Spinal cord (tissue), 10 donors: ENCODE data around the gene CLMN. TPM values are rescaled to one million over a fixed set of nuclear protein-coding genes. Genes with fewer than 3 reads are reported as not detected.
A peak's percentile ranks its signal among the peaks of the same experiment; 100 is the strongest.

Source experiments
- DNase-seq, 6 donors: peaks; one replicate each; pipeline versions ENCODE4 v3.0.0 to v3.0.0-alpha.2; 2013 to 2015; ENCODE audit warnings: low spot score in 6 of 6, low read depth in 4 of 6
- H3K27ac ChIP-seq: one replicate; pipeline ENCODE4 v1.5.1; 2013; ENCODE audit warnings: low read depth, low read length, control low read depth
- H3K27me3 ChIP-seq: one replicate; pipeline ENCODE4 v1.6.1; 2013; ENCODE audit warnings: low read length; ENCODE audit not compliant: control insufficient read depth, insufficient read depth
- H3K36me3 ChIP-seq: one replicate; pipeline ENCODE4 v1.6.1; 2013; ENCODE audit warnings: low read length; ENCODE audit not compliant: control insufficient read depth, insufficient read depth
- H3K4me1 ChIP-seq: one replicate; pipeline ENCODE4 v1.6.1; 2013; ENCODE audit warnings: low read length; ENCODE audit not compliant: control insufficient read depth, insufficient read depth
- H3K4me3 ChIP-seq: one replicate; pipeline ENCODE4 v1.5.1; 2013; ENCODE audit warnings: low read depth, low read length, control low read depth
- H3K9me3 ChIP-seq: one replicate; pipeline ENCODE4 v1.6.1; 2013; ENCODE audit warnings: low read length; ENCODE audit not compliant: control insufficient read depth, insufficient read depth
- WGBS: methylation state at CpG from one replicate; pipeline ENCODE4 v1.1.5; 2013; ENCODE audit warnings: missing lambda C conversion rate; ENCODE audit not compliant: insufficient coverage; 5-methylcytosine and 5-hydroxymethylcytosine counted together
- polyA plus RNA-seq, 2 donors: library from polyadenylated mRNA; unstranded; fragments of 120-200 nt; gene quantifications; one replicate each; pipeline ENCODE4 v1.2.1, GENCODE V29; 2013; ENCODE audit not compliant: insufficient read length in 2 of 2
- total RNA-seq, 2 donors: library from RNA; depleted of rRNA in 1 of 2; stranded (reverse); fragments of 120-200 nt in 1 of 2; fragments of >200 nt in 1 of 2; gene quantifications; one replicate each; pipeline versions ENCODE4 v1.2.3 to v1.2.4, GENCODE V29; 2013 to 2014
- donor health status: healthy.

The CLMN gene
- total and polyA plus RNA-seq, 4 donors: 4.1 to 18.8 (median 8.6) TPM

DNA sequence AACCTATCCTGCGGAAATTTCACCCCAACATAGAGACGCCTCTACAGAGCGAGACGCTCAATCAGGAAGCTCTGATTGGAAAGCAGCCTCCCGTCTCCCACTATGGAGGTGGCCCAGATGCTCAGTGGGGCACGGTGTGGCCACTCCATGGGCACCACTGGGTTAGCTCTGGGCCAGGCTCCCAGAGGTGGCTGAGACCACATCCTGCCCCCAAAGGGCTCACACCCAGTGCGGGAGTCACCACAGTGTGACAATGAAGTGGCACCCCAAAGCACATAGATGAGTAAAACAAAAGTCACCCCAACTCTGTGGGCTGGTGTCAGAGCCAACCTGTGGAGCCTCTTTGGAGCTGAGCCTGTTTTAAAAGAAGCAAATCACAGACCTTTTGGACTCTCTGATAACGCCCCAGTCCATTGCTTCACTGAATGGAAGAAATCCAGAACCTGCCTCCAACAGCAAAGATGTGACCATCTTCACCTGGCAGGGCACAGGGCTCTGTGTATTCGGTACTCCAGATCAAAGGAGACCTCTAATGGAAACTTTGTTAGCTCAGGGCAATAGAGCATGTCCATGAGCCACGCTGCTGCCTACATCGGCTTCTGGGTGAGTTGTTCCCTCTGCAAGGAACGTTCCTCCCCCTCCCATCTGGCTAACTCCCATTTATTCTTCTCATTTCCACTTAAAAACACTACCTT is 19.6 kb downstream of the CLMN start:
- 87% methylated on average over 12 of the region's 12 CpGs for WGBS
- Histone ChIP-seq H3K36me3 (no peaks in the 10 kb centered on the region), H3K4me1 (peaks cover 18% of the 10 kb centered on the region), H3K9me3 (no peaks in the 10 kb centered on the region), H3K4me3 (no peak overlapping the region), H3K27ac (no peak overlapping the region), H3K27me3 (no peaks in the 10 kb centered on the region)
- DNase-seq: no peak

DNA sequence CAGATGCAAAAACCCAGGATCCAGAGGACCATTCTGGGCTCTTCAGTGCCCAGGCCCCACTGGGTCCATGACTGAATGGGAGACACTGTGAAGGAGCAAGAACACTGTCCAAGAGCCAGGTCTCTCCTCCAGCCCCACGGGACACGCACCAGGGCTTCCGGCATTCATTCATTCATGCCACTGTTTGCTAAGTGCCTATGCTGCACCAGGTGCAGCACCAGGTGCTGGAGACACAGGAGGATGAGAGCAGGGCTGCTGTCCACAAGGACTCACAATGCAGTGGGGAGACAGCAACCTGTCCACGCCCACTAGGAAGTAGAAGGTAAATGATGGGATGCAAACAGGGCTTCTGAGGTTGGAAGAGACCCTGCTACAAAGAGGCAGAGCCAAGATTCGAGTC is 20.4 kb downstream of the CLMN start:
- Histone ChIP-seq H3K27me3 (no peaks in the 10 kb centered on the region), H3K9me3 (no peaks in the 10 kb centered on the region), H3K4me3 (no peak overlapping the region), H3K27ac (no peak overlapping the region), H3K4me1 (peaks cover 18% of the 10 kb centered on the region), H3K36me3 (no peaks in the 10 kb centered on the region)
- WGBS: 92% methylated on average over 5 of the region's 5 CpGs
- no peak for DNase-seq

DNA sequence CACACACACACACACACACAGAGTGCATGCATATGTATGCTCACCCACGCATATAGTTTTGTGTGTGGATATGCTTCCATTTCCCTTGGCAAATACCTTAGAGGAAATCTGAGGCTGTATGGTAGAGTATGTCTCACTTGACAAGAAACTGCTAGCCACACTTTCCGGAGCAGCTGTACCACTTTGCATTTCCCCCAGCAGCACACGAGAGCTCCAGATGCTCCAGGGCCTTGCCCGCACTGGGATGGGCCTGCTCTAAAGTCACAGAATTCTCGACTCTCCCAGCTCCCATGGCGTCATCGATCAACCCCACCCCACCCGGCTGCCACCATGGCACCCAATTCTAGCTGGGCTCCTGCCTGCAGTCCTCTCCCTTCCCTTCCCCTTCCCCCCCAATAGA is 21.9 kb downstream of the CLMN start:
- H3K4me1 ChIP-seq: peaks cover 7% of the 10 kb centered on the region
- H3K36me3 ChIP-seq: no peaks in the 10 kb centered on the region
- H3K27me3 ChIP-seq: no peaks in the 10 kb centered on the region
- H3K27ac ChIP-seq: no peak overlapping the region
- H3K9me3 ChIP-seq: no peaks in the 10 kb centered on the region
- DNase-seq: no peak
- no peak overlapping the region for H3K4me3 ChIP-seq
- 92% methylated on average over 7 of the region's 8 CpGs for WGBS

DNA sequence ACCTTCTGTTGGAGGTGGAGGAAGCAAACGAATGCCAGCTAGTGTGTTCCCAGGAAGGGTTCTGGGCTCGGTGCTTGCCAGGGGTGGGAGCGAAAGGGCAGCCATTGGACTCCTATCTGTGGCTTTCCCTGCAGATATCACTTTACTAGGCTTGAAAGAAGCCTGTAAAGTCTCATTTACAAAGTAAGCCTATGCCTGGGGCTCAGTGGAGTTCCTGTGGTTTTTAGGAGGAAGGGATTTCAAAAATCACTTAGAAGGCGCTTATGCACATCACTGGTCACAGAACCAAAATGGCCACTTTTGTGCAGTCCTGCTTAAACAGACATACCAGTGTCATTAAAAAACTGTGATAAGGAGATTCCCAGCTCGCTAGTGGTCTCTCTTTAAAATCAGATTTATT is 22.7 kb downstream of the CLMN start:
- Histone ChIP-seq H3K36me3 (no peaks in the 10 kb centered on the region), H3K4me3 (no peak overlapping the region), H3K4me1 (peaks cover 12% of the 10 kb centered on the region), H3K27me3 (no peaks in the 10 kb centered on the region), H3K27ac (no peak overlapping the region), H3K9me3 (no peaks in the 10 kb centered on the region)
- WGBS: 98% methylated on average over 4 of the region's 5 CpGs
- DNase-seq: peak in 1 of 6 donors; percentile 33

DNA sequence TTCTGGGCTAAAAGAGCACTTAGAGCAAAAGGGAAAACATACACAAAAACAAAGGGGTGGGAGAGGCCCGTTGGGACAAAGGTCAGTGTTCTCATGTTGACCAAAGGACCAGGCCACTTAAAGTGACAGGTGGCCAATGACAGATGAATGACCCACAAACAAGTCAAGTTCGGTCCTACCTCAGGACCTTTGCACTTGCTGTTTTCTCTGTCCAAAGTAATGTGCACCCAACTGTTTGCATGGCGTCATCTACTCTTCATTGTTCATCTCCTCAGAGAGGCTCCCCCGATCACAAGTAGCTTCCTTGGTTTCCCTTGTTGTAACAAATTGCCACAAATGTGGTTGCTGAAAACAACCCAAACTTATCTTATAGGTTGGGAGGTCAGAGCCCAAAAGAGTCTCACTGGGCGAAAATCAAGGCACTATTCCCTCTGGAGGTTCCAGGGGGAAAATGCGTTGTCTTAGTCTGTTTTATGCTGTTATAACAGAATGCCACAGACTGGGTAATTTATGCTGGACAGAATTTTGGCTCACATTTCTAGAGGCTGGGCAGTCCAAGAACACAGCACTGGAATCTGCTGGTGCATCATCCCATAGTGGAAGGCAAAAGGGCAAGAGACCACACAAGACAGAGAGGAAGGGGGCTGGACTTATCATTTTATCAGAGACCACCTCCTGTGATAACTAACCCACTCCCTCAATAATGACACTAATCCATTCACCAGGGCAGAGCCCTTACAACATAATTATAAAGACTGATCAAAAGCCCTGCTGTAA is 23.9 kb downstream of the CLMN start:
- Histone ChIP-seq H3K36me3 (no peaks in the 10 kb centered on the region), H3K27me3 (no peaks in the 10 kb centered on the region), H3K4me3 (no peak overlapping the region), H3K4me1 (peaks cover 16% of the 10 kb centered on the region), H3K27ac (no peak overlapping the region), H3K9me3 (no peaks in the 10 kb centered on the region)
- DNase-seq: no peak
- 87% methylated on average over 5 of the region's 6 CpGs for WGBS

DNA sequence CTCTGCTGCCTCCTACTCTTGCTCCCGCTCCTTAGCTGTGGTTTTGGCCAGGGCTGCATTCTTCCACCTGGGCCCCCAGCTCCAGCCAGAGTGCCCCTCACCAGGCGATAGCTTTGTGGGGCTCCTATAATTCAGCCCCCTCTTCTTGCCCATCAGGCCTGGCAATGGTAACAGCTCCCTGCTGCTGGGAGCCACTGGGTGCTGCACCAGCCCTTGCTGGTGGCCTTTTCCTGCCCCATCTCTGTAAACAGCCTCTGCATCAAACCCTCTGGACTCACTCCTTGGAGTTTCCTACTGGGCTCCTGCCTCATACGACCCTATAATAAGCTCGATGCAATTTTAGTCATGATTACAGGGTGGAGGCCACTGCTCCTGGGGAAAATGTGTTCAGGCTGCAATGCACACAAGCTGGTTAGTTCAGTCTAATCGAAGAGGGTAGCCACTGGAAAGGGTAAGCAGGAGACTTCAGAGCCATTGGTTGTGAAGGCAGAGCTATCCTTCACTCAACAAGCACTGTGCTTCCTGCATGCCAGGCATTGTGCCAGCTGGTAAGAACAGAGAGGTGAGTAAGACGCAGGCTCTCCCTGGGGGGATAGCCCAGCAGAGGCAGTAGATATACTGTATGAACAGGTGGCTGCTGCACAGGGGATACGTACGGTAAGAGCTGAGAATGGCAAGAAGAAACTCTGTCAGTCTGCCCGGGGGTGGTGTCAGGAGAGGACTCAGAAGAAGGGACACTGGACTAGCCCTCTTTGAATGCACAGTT is 24.7 kb downstream of the CLMN start:
- 90% methylated on average over 8 of the region's 9 CpGs for WGBS
- no peak for DNase-seq
- H3K27me3 ChIP-seq: no peaks in the 10 kb centered on the region
- H3K4me1 ChIP-seq: peaks cover 17% of the 10 kb centered on the region
- H3K36me3 ChIP-seq: no peaks in the 10 kb centered on the region
- H3K4me3 ChIP-seq: no peak overlapping the region
- H3K27ac ChIP-seq: no peak overlapping the region
- H3K9me3 ChIP-seq: no peaks in the 10 kb centered on the region

DNA sequence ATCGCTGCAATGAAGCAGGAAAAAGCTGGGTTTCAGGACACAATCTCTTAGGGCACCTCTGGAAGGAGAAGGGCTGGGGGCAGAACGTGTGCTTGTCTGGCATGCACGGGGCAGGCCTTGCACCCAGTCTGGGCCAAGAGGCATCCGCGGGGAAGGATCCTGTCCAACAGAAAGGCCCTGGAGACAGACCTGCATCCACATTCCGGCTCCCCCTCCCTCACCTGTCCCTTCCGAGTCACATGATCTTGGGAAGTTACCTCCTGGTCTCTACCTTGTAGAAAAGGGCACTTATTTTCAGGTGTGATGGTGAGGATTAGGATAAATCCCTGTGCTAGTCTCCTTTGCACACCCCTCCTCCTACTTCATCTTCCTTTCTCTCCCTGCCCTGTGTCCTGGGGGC is 25.4 kb downstream of the CLMN start:
- peaks cover 17% of the 10 kb centered on the region for H3K4me1 ChIP-seq

DNA sequence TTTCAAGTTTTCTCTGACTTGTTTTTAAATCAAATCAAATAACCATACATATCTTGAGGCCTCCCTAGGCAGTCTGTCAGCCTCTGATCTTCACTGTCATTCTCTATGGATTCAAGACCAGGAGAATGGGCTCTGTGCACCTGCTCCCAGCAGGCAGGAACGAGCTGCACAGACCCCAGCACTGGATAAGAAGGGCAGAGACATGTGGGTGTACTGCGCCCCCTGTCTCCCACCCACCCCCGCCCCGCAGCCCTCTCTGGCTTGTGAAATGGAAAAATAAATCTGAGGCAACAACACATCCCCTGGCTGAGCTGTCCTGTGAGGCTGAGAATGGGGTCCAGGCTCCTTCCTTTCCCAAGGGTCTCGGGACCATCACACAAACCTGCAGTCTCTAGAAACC is 26.3 kb downstream of the CLMN start:
- no peak overlapping the region for H3K4me3 ChIP-seq
- H3K27me3 ChIP-seq: no peaks in the 10 kb centered on the region
- 75% methylated on average over 1 of the region's 5 CpGs for WGBS
- DNase-seq: no peak
- H3K27ac ChIP-seq: no peak overlapping the region
- no peaks in the 10 kb centered on the region for H3K36me3 ChIP-seq
- no peaks in the 10 kb centered on the region for H3K9me3 ChIP-seq
- H3K4me1 ChIP-seq: peaks cover 17% of the 10 kb centered on the region

More for the DNA sequence above, 25.4 kb downstream of the CLMN start:
- DNase-seq: no peak
- Histone ChIP-seq H3K27me3 (no peaks in the 10 kb centered on the region), H3K27ac (no peak overlapping the region), H3K4me3 (no peak overlapping the region), H3K36me3 (no peaks in the 10 kb centered on the region), H3K9me3 (no peaks in the 10 kb centered on the region)
- WGBS: 91% methylated on average over 3 of the region's 7 CpGs

DNA sequence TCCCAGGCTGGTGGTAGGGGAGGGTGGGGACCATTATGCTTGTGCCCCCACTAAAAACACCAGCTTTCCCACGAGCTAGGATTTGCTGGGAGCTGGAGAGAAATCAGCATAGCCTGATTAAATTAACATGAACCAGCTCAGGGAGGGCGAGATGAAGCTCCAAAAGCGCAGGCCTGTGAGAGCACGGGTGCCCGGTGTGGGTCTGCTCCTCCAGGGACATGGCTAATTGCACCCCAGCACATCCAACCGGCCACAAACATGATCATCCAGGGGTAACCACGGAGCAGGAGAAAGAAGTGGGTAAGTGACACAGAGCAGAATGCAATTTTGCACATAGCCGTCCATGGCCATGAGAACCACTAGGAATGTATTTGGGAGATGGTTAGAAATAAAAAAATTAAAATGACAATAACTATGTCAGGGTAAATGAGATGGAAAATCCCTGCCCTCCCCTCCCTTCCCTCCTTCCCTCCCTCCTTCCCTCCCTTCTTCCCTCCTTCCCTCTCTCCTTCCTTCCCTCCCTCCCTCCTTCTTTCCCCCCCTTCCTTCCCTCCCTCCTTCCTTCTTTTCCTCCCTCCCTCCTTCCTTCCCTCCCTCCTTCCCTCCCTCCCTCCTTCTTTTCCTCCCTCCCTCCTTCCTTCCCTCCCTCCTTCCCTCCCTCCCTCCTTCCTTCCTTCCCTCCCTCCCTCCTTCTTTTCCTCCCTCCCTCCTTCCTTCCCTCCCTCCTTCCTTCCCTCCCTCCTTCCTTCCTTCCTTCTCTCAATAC is 26.9 kb downstream of the CLMN start:
- DNase-seq: no peak
- Histone ChIP-seq H3K4me3 (no peak overlapping the region), H3K27ac (no peak overlapping the region), H3K27me3 (no peaks in the 10 kb centered on the region), H3K36me3 (no peaks in the 10 kb centered on the region), H3K4me1 (peaks cover 17% of the 10 kb centered on the region), H3K9me3 (no peaks in the 10 kb centered on the region)
- WGBS: no CpG with 5 or more reads among the region's 8 CpGs
